ENCODE data around the gene TVP23C.

The TVP23C gene

DNA sequence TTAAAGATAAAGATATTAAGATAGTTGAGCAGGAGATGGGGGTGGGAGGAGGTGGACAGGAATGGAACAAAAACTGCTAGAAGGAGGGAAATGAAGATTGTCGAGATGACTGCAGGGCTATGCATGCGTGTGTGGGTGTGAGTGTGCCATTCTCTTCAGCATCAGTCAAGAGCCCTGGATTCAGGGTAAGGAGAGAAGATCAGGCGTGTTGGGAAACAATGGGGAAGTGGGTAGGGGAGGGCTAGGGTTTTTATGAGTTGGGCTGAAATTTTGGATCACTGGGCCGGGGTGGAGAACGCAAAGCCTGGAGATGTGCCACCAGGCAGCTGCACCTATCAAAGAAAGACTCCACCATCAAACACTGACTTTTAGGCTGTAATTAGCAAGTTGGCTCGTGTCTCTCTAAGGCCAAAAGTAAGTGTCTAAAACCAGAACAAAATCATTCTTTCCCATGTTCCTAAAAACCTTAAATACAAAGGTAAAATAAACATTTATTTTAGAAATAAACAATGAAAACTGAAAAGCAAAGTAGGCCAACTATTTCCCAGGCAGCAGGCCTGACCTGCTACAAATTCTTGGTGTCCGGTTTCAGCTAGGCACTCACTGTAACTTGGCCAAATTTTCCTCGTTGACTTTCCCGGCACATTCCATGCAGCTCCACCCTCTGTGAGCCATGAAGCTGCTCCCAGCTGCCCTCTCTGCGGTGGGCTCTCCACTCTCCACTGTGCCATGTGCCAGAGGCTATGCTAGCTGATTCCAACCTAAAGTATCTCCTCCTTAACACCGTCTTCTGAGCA lies 100.1 kb downstream of the TVP23C start:
- DNase-seq, result no peak

DNA sequence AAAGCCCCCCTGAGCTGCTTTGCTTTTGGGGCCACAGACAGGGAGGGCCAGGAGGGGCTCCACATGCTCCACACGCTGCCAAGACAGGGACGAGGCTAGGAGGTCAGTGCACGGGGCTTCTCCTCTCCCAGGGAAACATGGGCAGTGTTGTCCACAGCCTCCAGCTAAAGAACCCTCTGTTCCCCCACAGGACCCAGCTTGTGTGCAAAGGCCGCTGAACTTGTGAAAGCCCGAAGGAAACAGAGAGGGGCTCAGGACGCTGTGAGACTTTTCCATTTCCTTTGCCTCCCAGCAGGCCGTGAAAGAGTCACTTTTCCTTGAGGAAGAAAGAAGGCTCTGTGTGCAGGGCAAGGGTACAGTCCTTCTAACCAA lies 105.6 kb downstream of the TVP23C start:
- DNase-seq, result no peak

DNA sequence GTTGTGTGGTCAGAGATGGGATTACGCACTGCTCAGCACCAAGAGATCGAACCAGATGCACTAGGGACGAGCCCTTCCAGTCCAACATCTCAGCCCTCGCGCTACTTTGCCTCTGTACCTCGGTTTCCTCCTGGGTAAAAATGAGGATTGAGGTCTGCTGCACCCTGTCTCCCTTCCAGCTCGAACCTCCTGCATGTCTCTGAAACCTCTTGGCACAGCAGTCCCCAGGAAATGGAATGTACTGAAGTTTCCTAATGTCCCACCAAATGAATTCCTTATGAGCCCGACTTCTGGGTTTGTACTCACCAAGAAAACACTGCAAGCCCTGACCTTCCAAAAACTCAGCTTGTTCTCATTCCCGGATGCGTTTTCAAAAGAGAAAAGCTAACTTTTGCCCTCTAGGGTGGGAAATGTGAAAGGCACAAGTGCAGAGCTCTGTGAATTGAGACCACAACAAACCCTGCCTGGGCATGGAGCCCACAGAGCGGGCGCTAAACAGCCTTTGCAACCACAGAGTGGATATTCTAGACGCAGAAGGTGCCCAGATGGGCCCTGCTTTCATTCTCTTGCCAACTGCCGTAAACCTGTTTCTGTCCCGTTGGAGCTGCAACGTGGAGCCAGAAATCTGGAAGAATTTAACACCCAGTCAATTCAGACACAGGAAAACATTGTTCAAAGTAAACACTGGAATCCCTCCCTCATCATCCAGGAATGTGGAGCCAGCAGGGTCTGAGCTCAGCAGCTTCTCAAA lies 106.1 kb downstream of the TVP23C start:
- no peak for DNase-seq

DNA sequence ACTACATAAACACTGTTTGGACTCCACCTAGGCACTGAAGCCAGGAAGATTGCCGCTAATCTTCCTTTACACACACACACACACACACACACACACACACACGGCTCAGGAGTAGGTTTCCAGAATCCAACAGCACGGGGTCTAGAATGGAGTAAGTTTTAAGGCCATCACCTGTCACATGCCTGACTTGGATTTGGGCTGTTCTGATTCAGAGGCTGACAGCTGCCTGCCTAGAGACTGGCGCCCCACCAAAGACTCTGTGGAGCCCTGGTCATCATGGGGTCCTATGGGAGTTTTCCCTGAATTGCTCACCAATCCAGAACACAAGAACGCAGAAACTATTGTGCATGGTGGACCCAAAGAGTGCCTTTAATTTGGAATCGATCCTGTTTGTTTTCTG lies 106.8 kb downstream of the TVP23C start:
- DNase-seq, result no peak

DNA sequence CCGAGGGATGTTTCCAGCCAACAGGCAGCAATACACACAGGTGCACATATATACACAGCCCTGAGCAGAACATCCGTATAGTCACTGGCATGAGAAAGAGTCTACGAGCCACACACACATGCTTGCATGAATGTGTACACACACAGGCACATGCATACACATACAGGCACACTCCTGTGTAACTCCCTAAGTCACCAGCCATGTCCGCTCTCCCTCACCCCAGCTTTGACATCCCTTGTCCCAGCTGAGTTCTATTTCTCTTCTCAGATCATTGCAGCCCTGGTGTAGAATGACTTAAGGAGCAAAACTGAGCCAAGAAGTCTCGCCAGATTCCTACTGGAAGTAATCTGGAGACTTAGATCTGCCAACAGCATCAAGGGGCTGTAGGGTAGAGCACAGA lies 108.9 kb downstream of the TVP23C start:
- DNase-seq, result no peak

DNA sequence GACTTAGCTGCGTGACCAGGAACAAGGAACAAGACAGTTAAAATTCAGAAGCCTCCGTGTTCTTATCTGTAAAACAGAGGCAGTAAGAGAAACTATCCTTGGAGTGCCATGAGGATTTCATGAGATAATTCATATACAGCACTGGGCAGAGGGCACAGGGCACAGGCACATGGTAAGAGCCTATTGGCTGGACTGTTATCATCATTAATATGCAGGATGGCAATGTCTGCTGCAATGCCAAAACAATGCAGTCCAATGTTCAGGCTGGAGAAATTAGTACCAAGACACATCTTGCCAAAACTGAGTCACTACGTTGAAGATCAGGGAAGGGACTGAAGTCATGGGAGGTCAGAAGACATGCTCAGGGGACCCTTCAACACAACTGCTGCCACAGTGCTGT lies 109.5 kb downstream of the TVP23C start:
- DNase-seq, result no peak

DNA sequence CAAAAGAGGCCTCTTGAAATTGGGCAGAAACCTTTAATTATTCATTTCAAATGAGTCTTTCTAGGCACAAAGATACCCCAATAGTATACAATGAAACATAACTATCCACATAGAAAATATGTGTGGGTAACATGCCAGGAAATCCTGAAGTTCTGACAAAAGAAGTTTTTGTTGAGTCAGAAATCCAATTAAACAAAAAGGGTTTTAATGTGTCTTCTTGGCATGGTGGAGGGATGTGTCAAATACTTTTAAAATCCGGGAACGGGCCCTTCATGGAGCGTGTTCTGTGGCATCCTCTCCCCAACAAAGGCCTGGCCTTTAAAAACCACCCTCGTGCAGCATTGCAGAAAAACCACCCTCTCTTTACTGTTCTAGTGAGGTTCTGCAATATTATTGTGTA lies 110.0 kb downstream of the TVP23C start:
- no peak for DNase-seq

DNA sequence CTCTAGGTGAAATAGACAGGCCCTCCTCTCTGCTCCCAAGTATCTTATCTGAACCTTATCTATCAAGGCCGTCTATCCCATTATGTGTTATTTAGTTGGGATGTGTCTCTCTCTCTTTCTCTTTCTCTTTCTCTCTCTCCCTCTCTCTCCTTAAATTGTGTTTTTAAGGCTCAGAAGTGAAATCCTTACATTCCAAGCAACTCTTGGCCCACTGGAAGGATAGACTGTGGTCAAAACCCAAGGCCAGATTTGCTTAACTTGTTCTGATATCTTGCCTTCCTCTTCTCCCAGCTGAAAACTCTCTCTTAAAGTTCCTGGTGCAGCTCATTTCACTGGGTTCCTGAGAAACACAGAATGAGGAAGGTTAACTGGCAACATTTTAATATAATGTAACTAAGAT lies 110.5 kb downstream of the TVP23C start:
- no peak for DNase-seq

Data from KG1 (cell line).